Stomach (tissue), 9 donors: ENCODE data around the gene HLA-A. TPM values are rescaled to one million over a fixed set of nuclear protein-coding genes. Genes with fewer than 3 reads are reported as not detected.
A peak's percentile ranks its signal among the peaks of the same experiment; 100 is the strongest.

Experiments
- DNase-seq, 2 donors: peaks; one replicate each; pipeline versions ENCODE4 v3.0.0 to v3.0.0-alpha.2; 2013 to 2019
- H3K27ac ChIP-seq, 5 donors: fragments of 200-600 bp in 4 of 5; sonication (generic) in 4 of 5; one replicate each; pipeline ENCODE4 v1.5.1; 2013 to 2019; ENCODE audit warnings: mild to moderate bottlenecking in 1 of 5, moderate library complexity in 1 of 5
- H3K27me3 ChIP-seq, 3 donors: fragments of 200-600 bp; sonication (generic); one replicate each; pipeline ENCODE4 v1.5.1; 2017 to 2019; ENCODE audit warnings: mixed run types in 1 of 3
- H3K36me3 ChIP-seq, 4 donors: fragments of 200-600 bp; sonication (generic); 1 replicate in 3 of 4; 2 replicates in 1 of 4; pipeline ENCODE4 v1.5.1; 2016 to 2019
- H3K4me1 ChIP-seq, 4 donors: fragments of 200-600 bp; sonication (generic); one replicate each; pipeline ENCODE4 v1.5.1; 2016 to 2019
- H3K4me3 ChIP-seq, 4 donors: fragments of 200-600 bp; sonication (generic) in 3 of 4; one replicate each; pipeline ENCODE4 v1.5.1; 2016 to 2019; ENCODE audit warnings: mild to moderate bottlenecking in 1 of 4
- H3K9me3 ChIP-seq, 4 donors: fragments of 200-600 bp; sonication (generic); one replicate each; pipeline ENCODE4 v1.5.1; 2016 to 2019
- CTCF ChIP-seq, 7 experiments: fragments of 450-650 bp in 4 of 7; fragments of 200-600 bp in 3 of 7; sonication (generic) in 3 of 7; IDR thresholded peaks; one replicate each; pipeline ENCODE4 v1.5.1; 2016 to 2019; ENCODE audit warnings: antibody characterized with exemption in 7 of 7, control low read depth in 2 of 7, mild to moderate bottlenecking in 1 of 7
- EP300 ChIP-seq: sonication (generic); formaldehyde crosslinking; IDR thresholded peaks from one replicate; pipeline ENCODE4 v1.6.1; 2017; ENCODE audit warnings: antibody characterized with exemption
- POLR2A ChIP-seq, 4 donors: fragments of 450-650 bp; IDR thresholded peaks; one replicate each; pipeline ENCODE4 v1.6.1; 2016; ENCODE audit warnings: antibody characterized with exemption in 4 of 4, control low read depth in 2 of 4, mild to moderate bottlenecking in 1 of 4, moderate library complexity in 1 of 4
- POLR2AphosphoS5 ChIP-seq, 3 donors: sonication (generic); formaldehyde crosslinking; IDR thresholded peaks; one replicate each; pipeline ENCODE4 v1.6.1; 2016; ENCODE audit warnings: antibody characterized with exemption in 3 of 3
- WGBS, 5 donors: extraction: QIAGEN DNeasy Blood & Tissue Kit in 3 of 5; methylation state at CpG; one replicate each; pipeline versions ENCODE4 v1.1.5 to v1.1.7; 2013 to 2018; 5-methylcytosine and 5-hydroxymethylcytosine counted together
- intact Hi-C: fragments of 100-400 bp; cut with DNase I; formaldehyde crosslinking; loops from one replicate; pipeline ENCODE4 v1.15.1; 2023; ENCODE audit warnings: low total_unique reads
- polyA plus RNA-seq, 3 donors: library from polyadenylated mRNA; stranded (reverse); fragments of 200-250 nt; gene quantifications; one replicate each; pipeline ENCODE4 v1.2.3, GENCODE V29; 2013
- total RNA-seq, 5 donors: library from RNA; depleted of rRNA; stranded (reverse); fragments of >200 nt; gene quantifications; one replicate each; pipeline versions ENCODE4 v1.1.0 to v1.2.3, GENCODE V29; 2014 to 2016
- donor health status: healthy with polysubstance abuse.
- donor health status: Bipolar disorder and iron deficiency.
- donor health status: healthy.

Gene HLA-A
- total and polyA plus RNA-seq, 8 donors: 142 to 910 (median 303) TPM

GRCh38 chr6:29919506-29920445 is 22.6 kb upstream of the HLA-A start:
- H3K9me3 ChIP-seq: no peaks in the 10 kb centered on the region
- 56 to 73% (median 71%) methylated on average over 1 of the region's 1 CpG; no CpG with 5 or more reads in 1 of the 5 donors for WGBS, 5 donors
- intact Hi-C loops: no loop called here
- H3K36me3 ChIP-seq: no peaks in the 10 kb centered on the region
- H3K27ac ChIP-seq: no peak overlapping the region
- H3K4me3 ChIP-seq: no peak overlapping the region
- DNase-seq: no peak
- no peaks in the 10 kb centered on the region for H3K27me3 ChIP-seq
- TF ChIP-seq CTCF (IDR thresholded peaks at IDR 0.05): no peak
- no peaks in the 10 kb centered on the region for H3K4me1 ChIP-seq

- Histone ChIP-seq H3K27me3 (no peaks in the 10 kb centered on the region), H3K4me3 (no peak overlapping the region), H3K36me3 (no peaks in the 10 kb centered on the region), H3K9me3 (no peaks in the 10 kb centered on the region), H3K27ac (no peak overlapping the region), H3K4me1 (no peaks in the 10 kb centered on the region)
- WGBS, 5 donors: 71 to 89% (median 82%) methylated on average over 2 to 3 of the region's 3 CpGs; no CpG with 5 or more reads in 1 of the 5 donors
- no peak for DNase-seq
- no peak for TF ChIP-seq EP300
- no peak for TF ChIP-seq POLR2A (IDR thresholded peaks at IDR 0.05)
- no peak for TF ChIP-seq CTCF (IDR thresholded peaks at IDR 0.05)
- no peak for TF ChIP-seq POLR2AphosphoS5 (IDR thresholded peaks at IDR 0.05)
- intact Hi-C loops: no loop called here
Measured at GRCh38 chr6:29924287-29924686, 18.0 kb upstream of the HLA-A start.

DNA sequence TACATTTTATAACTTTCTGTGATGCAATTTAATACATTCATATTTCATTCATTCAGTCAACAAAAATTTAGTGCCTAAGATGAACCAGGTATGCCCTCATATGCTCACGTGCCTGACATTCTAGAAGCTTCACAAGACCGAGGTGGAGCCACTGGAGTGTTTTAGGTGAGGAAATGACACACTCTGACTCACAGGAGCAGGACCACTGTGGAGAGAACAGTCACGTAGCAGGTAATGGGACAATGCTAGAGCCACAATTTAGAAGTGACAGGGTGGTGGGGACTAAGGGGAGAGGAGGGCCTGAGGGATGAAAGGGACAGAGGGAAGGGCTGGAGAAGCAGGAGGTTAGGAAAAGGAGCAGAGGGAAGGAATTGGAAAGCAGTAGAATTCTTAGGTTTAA is 17.6 kb upstream of the HLA-A start:
- Histone ChIP-seq H3K27me3 (no peaks in the 10 kb centered on the region), H3K9me3 (no peaks in the 10 kb centered on the region), H3K4me1 (no peaks in the 10 kb centered on the region), H3K4me3 (no peak overlapping the region), H3K36me3 (no peaks in the 10 kb centered on the region), H3K27ac (no peak overlapping the region)
- 63 to 84% (median 68%) methylated on average over 3 of the region's 3 CpGs; no CpG with 5 or more reads in 1 of the 5 donors for WGBS, 5 donors
- intact Hi-C loops: no loop called here
- peak in 1 of 2 donors; percentile 16 for DNase-seq
- no peak for TF ChIP-seq POLR2AphosphoS5 (IDR thresholded peaks at IDR 0.05)
- no peak for TF ChIP-seq CTCF (IDR thresholded peaks at IDR 0.05)
- no peak for TF ChIP-seq EP300
- no peak for TF ChIP-seq POLR2A (IDR thresholded peaks at IDR 0.05)

DNA sequence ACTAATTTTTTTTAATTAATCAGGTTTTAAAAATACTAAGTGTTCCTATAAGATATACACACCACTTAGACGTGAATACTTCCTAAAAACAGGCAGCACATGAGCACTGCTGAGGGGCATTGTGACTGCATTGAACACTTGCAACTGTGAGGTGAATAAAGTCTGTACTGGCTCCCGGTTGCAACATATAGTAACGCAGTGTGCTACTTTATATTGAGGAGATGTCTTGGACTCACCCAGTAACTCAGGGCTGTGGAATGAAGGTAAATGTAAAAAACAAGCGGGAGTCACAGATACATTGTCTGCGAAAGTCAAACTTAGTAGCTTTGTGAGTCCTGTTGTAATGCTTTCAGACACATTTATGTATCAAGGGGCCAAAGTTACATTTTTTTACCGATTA is 17.0 kb upstream of the HLA-A start:
- H3K4me1 ChIP-seq: no peaks in the 10 kb centered on the region
- WGBS, 5 donors: 47 to 85% (median 64%) methylated on average over 6 of the region's 6 CpGs; no CpG with 5 or more reads in 1 of the 5 donors
- H3K27me3 ChIP-seq: no peaks in the 10 kb centered on the region
- intact Hi-C loops: no loop called here
- H3K9me3 ChIP-seq: no peaks in the 10 kb centered on the region
- DNase-seq: peak in 1 of 2 donors; percentile 17
- no peaks in the 10 kb centered on the region for H3K36me3 ChIP-seq
- no peak overlapping the region for H3K4me3 ChIP-seq
- no peak for TF ChIP-seq CTCF (IDR thresholded peaks at IDR 0.05)
- TF ChIP-seq POLR2A (IDR thresholded peaks at IDR 0.05): no peak
- no peak for TF ChIP-seq POLR2AphosphoS5 (IDR thresholded peaks at IDR 0.05)
- TF ChIP-seq EP300: no peak
- H3K27ac ChIP-seq: peak overlapping the region in 1 of 5 donors; percentile 92
